GM10266 (cell line): ENCODE data around the gene MAPRE3.

ENCODE experiments used
- DNase-seq: peaks from one replicate; pipeline ENCODE4 v3.0.0; 2012; ENCODE audit errors: extremely low spot score
- CTCF ChIP-seq: IDR thresholded peaks from 2 replicates; pipeline ENCODE4 v1.5.1; 2012; ENCODE audit warnings: mild to moderate bottlenecking, low read depth; ENCODE audit not compliant: control insufficient read depth, insufficient read depth; ENCODE audit errors: missing control alignments

Gene MAPRE3

GRCh38 chr2:26975656-26976055, 5.2 kb downstream of the MAPRE3 start:
- TF ChIP-seq CTCF, result no peak

GRCh38 chr2:26976237-26976636, 5.8 kb downstream of the MAPRE3 start:
- no peak for DNase-seq
- TF ChIP-seq CTCF, result no peak

More at GRCh38 chr2:26975656-26976055, 5.2 kb downstream of the MAPRE3 start:
- no peak for DNase-seq

- TF ChIP-seq CTCF, result no peak
- no peak for DNase-seq
Observed at GRCh38 chr2:26977012-26977411, 6.6 kb downstream of the MAPRE3 start.

GRCh38 chr2:26978061-26978596, 7.7 kb downstream of the MAPRE3 start:
- DNase-seq, result no peak
- TF ChIP-seq CTCF, result no peak

GRCh38 chr2:26979741-26980140, 9.3 kb downstream of the MAPRE3 start:
- TF ChIP-seq CTCF, result no peak
- DNase-seq, result no peak

- DNase-seq, result no peak
- TF ChIP-seq CTCF, result no peak
Observed at GRCh38 chr2:26980971-26981370, 10.5 kb downstream of the MAPRE3 start.

- TF ChIP-seq CTCF, result peak; percentile 25
- peak; percentile 38 for DNase-seq
Observed at GRCh38 chr2:26982102-26982742, 11.8 kb downstream of the MAPRE3 start.
